B cell (primary cell): Measurements from ENCODE around the gene COX20.
A peak's percentile ranks its signal among the peaks of the same experiment; 100 is the strongest.

Experiments used
- EZH2 ChIP-seq: IDR thresholded peaks from 2 replicates; pipeline ENCODE4 v1.6.1; 2012; ENCODE audit warnings: borderline replicate concordance, low read depth, mild to moderate bottlenecking, moderate library complexity, low read length; ENCODE audit not compliant: insufficient read depth, poor library complexity, severe bottlenecking
- TF ChIP-seq, protein P1 (sequence below): fragments of 200-600 bp; IDR thresholded peaks from one replicate; pipeline ENCODE4 v1.8.0; 2022; ENCODE audit warnings: antibody characterized with exemption, mild to moderate bottlenecking

GRCh38 chr1:244864253-244865027 is 29.0 kb downstream of the COX20 start, which contains the start of gene HNRNPU:
- TF ChIP-seq, protein P1, sequence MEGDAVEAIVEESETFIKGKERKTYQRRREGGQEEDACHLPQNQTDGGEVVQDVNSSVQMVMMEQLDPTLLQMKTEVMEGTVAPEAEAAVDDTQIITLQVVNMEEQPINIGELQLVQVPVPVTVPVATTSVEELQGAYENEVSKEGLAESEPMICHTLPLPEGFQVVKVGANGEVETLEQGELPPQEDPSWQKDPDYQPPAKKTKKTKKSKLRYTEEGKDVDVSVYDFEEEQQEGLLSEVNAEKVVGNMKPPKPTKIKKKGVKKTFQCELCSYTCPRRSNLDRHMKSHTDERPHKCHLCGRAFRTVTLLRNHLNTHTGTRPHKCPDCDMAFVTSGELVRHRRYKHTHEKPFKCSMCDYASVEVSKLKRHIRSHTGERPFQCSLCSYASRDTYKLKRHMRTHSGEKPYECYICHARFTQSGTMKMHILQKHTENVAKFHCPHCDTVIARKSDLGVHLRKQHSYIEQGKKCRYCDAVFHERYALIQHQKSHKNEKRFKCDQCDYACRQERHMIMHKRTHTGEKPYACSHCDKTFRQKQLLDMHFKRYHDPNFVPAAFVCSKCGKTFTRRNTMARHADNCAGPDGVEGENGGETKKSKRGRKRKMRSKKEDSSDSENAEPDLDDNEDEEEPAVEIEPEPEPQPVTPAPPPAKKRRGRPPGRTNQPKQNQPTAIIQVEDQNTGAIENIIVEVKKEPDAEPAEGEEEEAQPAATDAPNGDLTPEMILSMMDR = peak; percentile 52
- no peak for TF ChIP-seq EZH2
